ENCODE measurements around the gene LLGL1. TPM values are rescaled to one million over a fixed set of nuclear protein-coding genes. Genes with fewer than 3 reads are reported as not detected.
A peak's percentile ranks its signal among the peaks of the same experiment; 100 is the strongest.

LLGL1 gene
- total RNA-seq, 1 experiment from 2014 or later = 12.1 TPM

DNA sequence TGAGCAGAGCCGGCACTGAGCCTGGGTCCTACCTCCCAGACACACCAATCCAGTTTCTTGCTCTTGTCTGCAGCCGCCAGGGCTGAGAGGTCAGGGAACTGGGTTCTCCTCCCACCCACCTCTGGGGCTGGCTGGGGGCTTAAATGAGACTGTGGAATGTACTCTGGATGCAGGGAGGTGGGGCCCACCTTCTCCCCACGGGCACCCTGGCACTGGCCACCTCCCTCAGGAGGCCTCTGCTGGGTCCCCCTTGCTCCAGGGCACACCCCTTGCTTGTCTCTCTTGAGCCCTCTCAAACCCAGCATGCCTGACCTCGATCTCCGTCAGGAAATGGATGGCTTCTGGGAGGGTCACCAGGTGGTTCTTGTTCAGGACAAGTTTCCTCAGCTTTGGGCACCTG is 26.7 kb downstream of the LLGL1 start:
- no peak for DNase-seq (ENCODE audit: low read depth)

DNA sequence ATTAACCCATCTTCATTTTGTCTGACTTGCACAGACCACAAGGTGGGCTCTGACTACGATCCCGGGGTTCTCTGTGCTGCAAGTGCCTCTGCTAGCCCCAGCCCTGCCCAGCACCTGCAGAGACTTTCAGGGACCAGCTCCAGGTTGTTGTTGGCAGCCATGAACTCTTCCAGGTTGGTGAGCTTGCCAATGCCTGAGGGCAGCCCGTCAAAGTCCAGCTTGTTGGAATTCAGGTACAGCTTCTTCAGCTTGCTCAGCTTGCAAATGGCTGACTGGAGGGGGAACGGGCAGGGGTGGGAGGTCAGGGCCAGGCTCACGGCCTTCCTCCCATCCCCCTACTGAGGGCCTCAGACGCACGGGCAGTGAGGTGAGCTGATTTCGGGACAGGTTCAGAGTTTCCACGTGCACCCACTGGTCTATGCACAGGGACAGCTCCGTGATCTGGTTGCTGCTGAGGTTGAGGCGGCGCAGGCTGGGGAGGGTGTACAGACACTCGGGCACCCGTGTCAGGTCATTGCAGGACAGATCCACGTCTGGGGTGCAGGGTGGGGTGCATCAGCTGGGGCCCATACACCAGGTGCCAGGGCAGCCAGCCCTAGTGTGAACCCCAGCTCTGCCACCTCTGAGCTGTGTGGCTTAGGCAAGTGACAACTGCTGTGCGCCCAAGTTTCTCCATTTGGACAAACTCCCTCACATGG is 27.9 kb downstream of the LLGL1 start:
- DNase-seq (ENCODE audit: low read depth) = no peak

DNA sequence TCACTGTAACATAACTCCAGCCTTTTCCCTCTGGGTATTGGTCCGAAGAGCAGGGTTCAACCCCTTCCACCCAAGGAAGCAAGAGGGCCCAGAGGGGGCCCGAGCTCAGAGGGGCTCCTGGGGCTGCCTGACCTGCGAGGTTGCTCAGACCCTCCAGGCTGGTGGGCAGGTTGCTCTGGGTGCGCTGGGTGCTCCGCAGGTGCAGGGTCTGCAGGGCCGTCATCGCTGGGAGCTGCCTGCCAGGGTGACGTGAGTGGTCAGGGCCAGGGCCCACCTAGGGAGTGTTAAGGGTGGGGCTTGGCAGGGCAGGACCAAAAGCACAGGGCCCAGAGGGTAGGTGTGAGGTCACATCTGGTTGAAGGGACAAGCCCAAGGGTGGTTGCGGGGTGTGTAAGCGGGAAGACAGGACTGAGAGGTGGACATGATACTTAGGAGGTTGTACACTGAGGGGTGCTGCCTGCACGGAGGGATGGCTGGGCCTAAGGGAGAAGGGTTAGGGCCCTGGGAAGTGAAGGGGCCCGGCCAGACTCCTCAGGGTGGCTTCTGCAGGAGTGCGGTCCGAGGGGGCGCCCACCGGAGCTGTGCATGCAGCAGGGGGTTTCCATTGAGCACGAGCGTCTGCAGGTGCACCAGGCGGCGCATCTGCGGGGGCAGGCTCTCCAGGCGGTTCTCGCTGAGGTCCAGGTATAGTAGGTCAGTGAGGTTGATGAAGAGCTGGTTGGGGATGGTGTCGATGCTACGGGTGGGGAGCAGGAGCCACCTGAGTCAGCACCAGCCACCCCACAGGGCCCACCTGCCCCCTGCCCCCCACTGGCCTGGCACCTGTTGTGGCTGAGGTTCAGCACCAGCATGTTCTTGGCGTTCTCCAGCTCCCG is 28.7 kb downstream of the LLGL1 start:
- DNase-seq (ENCODE audit: low read depth) = no peak

DNA sequence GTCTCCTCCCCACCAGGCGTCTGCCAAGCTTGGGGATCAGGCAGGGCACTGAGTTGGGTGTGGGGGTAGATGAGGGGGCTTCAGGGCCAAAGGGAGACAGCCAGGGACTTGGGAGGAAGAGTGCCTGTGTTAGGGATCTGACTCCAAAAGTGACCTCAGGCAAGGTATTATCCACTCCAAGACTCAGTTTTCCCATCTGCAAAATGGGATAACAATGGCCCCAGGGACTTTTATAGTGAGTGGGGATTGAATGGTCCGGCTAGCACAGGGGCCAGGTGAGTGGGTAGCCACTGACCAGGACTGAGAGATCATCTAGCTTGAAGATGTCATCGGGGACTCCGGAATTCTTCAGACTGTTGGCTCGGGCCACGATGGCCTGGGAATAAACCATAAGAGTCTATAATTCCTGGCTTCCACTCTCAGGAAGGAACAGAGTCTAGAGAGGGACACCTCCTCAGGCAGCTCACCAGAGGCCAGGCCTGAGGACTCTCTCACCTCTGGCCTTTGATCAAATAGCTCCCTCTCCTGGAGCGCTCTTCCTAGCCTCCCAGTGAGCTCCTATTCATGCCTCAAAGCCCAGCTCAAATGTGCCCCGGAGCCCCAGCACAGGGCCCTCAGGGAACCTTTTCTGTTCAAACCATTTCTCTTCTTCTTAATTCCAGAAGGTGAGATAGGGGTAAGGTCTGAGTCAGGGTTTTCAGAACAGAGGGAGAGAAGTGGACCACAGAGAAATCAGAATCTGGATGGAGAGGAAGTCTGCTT is 29.6 kb downstream of the LLGL1 start:
- DNase-seq (ENCODE audit: low read depth) = no peak

DNA sequence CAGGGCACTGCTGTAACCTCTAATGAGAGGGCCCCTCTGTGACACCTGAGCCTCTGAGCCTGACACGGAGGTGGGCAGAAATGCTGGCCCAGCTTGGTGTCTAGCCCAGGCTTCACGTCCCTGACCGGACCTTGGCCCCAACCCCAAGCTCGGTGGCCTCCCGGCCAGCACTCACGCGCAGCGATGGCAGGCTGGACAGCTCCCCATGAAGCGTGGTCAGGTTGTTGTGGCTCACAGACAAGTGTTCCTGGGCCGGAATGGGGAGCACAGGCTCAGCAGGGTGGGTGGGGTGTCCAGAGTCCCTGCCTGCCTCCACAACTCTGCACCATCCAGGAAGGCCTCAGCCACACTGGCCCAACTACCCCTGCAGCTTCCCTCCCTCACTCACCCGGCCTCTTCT is 30.9 kb downstream of the LLGL1 start:
- no peak for DNase-seq (ENCODE audit: low read depth)

DNA sequence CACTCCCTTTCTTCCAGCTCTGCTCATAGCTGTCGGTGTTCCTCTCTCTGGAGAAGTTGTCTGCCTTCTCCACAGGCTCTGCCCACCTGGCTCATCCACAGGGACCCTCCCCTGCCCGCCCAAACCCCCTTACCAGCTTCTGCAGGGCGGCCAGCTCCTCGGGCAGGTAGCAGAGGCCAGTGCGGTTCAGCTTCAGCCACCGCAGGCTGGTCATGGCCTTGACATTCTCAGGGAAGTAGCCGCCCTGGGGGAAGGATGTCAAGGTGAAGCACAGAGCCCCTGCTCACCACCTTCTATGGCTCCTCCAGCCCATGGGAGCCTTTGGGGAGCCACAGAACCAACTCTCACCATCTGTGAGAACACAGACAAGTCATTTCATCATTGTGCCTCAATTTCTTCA is 31.3 kb downstream of the LLGL1 start:
- no peak for DNase-seq (ENCODE audit: low read depth)

DNA sequence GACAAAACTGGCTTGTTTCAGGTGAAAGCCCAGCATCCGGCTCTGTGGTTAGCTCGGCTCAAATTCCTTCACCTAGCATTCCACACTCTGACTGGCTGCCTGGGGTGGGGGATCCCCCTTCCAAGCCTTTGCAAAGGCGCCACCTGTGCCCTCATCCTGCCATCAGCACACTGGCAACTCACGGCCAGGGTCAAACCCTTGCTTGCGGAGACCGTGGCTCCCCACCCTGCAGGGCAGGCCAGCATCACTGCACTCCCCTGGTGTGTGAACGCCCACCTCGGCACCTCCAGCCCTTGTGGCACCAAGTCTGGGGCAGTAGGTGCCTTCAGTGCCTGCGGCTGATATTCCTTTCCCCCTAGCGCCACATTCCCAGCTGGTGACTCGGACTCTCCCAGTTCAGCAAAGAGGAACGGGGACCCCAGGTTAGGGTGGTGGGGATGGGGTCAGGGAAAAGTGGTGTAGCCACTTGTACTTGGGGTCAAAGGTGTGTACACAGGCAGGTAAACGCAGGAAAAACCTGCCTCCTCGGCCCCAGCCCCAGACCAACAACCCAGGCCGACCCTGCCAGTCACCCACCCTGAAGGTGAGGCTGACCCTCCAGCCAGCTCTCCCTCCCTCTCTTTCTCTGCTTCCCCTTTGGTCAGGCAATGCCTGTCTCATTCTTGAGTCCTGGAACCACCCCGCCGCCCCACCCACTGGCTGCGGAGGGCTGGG is 32.0 kb downstream of the LLGL1 start:
- DNase-seq (ENCODE audit: low read depth) = peak; percentile 62

DNA sequence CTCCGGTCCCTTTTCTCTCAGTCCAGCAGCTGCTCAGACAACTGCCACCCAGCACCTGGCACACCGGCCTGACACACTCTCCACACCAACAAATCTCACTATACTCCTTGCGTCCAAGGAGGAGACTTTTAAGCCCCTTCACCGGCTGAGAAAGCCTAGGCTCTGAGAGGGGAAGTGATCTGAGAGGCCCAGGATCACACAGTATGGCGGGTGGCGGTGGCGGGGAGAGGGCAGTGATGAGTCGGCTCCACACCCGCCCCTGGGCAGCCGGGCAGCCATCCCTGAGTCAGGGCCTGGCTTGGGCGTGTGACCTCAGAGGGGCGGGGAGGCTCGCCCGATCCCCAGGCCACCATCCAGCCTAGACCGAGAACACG is 32.5 kb downstream of the LLGL1 start:
- peak; percentile 80 for DNase-seq (ENCODE audit: low read depth)

DNA sequence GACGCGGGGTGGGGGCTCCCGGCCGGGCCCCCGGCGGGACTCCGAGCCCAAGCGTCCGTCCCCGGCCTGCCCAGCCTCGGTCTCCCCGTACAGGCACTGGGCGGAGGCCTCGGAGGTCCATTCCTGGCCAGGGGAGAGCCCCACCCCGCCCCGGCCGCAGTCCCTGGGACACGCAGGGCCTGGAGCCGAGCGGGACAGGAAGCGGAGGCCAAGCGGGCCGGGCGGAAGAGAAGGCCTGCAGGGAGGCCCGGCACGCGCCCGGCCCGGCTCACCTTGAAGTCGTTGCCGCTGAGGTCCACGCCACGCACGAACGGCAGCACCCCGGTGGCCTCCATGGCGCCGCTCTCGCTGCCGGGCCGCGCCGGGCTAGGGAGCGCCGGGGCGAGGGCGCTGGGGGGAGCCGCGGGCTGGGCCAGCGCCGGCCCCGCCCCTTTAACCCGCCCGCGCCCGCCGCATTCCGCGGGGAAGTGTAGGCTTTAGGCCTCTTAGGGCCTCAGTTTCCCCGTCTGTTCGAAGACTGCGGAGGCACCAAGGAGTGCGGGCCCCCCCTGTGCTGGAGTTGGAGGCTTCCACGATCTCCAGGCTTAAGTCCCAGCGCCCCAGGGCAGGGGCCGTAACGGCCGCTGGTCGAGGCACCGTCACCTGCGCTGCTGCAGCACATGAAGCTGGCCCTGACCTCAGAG is 33.1 kb downstream of the LLGL1 start, which contains the start of gene FLII:
FLII (minus strand) TSS at position 383 of the 683 bp plus-strand sequence; CDS start at position 335, 48 bp downstream.
- no peak for DNase-seq (ENCODE audit: low read depth)

DNA sequence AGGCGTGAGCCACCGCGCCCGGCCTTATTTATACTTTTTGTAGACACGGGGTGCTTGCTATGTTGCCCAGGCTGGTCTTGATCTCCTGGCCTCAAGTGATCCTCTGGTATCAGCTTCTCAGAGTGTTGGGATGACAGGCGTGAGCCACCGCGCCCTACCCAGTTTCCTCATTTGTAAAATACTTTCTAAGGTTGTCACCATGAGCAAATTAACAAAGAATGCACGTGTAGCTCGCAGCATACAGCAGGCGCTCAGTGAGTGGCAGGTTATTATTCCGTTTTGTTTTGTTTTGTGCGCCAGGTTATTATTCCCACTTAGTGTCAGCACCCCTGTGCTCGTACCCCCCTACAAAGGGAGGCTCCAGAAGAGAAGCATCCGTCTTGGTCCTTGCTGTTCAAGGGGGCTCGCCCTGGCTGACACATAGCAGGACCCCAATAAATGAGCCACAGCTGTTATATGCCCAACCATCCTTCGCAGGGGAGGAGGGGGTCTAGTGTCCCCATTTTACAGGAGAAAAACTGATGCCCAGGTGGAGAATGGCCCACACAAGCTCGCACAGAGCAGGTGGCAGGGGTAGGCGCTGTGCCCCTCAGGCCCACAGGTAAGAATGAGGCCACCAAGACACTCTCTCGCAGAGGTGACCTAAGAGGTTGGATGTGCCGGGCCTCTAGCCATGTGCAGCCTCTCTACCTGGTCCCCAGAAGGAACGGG is 34.3 kb downstream of the LLGL1 start:
- DNase-seq (ENCODE audit: low read depth) = no peak

DNA sequence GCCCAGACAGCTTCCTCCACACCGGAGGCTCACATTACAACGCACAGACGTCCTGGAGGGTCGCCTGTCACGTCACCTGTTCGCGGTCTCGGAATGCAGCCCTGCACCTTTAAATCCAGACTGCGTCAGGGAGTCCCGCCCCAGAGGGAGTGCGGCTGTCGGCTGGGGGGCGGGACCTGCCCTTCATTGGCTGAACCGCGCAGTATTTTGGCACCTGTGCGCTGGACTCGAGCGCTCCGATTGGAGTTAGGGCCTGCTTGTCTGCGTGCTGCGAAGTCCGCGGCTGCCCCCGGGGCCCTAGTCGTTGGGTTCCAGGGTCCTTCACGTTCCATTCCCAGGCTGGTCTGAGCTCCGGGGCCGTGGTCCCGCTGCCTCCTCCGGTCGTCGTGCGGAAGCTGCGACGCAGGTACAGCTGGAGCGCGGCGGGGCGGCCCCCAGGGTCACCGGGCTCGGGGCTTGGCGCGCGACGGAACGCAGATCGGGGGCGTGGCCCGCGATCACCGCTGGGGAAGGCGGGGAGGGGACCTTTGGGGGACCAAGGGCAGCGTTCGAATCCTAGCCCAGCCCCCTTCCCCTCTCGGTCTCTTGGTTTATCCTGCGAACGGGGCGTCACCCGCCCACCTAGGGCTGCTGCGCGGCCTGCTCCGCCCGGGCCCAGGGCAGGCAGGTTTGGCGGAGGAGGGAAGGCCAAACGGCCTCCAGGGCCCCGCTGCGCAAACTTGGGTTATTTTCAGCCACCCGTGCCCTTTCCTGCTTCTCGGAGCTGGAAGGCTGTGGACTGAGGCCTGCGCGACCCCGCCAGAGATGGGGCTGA is 35.1 kb downstream of the LLGL1 start, which contains the start of gene MIEF2:
MIEF2 (plus strand) TSS at position 331 of the 814 bp plus-strand sequence. CDS start 2,059 bp downstream, outside the sequence.
- peak; percentile 90 for DNase-seq (ENCODE audit: low read depth)

DNA sequence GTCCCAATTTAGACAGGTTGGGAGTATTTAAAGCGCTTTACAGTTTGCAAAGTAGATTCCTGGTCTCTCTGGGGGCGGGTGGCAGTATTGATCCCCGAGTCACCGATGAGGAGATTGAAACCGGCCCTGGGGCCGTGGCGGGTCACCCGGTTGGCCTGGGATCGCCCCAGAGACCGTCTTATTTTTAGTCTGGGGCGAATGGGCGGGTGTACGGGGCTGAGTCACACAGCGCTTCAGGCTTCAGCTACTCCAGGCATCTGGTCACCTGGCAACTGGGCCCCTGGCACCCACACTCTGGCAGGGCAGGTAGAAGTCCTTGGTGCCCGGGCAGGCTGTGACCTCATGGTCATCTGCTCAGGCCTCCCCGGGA is 35.7 kb downstream of the LLGL1 start:
- DNase-seq (ENCODE audit: low read depth) = peak; percentile 51

DNA sequence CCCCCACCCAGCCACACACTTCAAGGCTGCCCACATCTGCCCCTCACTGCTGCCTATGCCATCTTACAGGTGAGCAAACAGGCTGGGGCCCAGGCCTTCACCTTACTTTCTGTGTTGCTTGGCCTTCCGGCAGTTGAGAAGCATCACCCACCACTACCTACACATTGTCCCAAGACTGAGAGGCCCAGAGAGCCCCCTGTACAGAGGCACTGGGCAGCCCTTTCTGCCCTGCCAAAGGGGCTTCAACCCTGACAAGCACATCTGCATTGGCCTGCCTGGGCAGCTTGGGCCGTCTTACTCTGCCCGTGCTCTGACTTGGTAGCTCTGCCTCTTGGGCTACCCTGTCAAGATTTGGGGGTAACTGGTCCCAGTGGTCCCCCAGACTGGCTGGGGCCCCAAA is 36.2 kb downstream of the LLGL1 start:
- DNase-seq (ENCODE audit: low read depth) = no peak

DNA sequence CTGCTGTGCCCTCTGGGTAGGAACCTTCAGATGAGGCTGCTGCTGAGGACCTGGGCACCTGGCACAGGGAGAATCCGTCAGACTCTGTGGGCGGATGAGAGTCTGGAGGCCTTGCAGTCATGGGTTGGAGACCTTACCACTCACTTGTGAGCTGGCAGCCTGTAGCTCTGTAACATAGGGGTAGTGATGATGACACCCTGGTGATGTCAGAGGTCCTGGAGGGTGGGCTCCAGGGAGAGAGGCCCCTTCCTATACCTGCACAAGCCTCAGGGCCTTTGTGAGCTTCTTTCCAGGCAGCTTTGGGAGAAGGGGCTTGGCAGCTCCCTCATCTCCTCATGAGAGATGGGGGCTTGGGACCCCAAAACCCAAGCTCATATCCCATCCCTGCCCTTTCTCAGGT is 36.7 kb downstream of the LLGL1 start:
- no peak for DNase-seq (ENCODE audit: low read depth)

DNA sequence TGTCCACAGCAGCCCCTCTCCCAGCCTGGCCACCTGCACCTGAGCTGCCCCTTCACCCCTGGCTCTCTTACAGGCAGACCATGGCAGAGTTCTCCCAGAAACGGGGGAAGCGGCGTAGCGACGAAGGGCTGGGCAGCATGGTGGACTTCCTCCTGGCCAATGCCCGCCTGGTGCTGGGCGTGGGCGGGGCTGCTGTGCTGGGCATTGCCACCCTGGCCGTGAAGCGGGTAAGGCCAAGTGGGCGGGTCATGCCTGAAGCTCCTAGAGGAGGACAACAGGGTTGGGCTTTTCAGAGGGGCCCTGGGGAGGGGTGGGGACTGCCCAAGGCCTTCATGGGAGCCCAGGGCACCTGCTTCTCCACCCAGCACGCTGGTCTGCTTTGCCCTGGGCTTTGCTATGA is 37.2 kb downstream of the LLGL1 start:
- no peak for DNase-seq (ENCODE audit: low read depth)

DNA sequence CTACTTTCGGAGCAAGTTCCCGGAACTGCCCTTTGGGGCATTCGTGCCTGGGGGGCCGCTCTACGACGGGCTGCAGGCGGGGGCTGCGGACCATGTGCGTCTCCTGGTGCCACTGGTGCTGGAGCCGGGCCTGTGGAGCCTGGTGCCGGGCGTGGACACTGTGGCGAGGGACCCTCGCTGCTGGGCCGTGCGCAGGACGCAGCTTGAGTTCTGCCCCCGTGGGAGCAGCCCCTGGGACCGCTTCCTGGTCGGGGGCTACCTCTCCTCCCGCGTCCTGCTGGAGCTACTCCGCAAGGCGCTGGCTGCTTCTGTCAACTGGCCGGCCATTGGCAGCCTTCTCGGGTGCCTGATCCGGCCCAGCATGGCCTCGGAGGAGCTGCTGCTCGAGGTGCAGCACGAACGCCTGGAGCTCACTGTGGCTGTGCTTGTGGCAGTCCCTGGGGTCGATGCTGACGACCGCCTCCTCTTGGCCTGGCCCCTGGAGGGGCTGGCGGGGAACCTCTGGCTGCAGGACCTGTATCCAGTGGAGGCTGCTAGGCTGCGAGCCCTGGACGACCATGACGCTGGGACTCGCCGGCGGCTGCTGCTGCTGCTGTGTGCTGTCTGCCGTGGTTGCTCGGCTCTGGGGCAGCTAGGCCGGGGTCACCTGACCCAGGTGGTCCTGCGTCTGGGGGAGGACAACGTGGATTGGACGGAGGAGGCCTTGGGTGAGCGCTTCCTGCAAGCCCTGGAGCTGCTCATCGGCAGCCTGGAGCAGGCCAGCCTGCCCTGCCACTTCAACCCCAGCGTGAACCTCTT is 38.6 kb downstream of the LLGL1 start:
- DNase-seq (ENCODE audit: low read depth) = no peak

DNA sequence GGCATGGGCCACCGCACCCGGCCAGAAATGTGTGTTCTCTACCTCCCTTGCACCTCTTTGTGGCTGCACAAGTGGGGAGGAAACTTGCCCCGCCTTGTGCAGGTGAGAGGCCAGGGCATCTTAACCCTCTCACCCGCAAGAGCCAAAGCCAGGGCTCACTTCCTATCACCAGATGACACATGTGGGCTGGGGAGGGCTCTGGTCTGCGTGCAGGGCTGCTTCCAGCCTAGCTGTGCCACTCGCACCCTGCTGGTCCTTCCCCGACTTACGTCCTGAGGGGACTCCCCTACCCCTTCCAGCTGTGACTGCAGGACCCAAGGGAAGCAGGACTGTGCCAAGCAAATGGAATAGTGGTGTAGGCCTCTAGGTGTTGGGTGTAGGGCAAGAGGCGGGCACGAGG is 41.9 kb downstream of the LLGL1 start:
- no peak for DNase-seq (ENCODE audit: low read depth)

DNA sequence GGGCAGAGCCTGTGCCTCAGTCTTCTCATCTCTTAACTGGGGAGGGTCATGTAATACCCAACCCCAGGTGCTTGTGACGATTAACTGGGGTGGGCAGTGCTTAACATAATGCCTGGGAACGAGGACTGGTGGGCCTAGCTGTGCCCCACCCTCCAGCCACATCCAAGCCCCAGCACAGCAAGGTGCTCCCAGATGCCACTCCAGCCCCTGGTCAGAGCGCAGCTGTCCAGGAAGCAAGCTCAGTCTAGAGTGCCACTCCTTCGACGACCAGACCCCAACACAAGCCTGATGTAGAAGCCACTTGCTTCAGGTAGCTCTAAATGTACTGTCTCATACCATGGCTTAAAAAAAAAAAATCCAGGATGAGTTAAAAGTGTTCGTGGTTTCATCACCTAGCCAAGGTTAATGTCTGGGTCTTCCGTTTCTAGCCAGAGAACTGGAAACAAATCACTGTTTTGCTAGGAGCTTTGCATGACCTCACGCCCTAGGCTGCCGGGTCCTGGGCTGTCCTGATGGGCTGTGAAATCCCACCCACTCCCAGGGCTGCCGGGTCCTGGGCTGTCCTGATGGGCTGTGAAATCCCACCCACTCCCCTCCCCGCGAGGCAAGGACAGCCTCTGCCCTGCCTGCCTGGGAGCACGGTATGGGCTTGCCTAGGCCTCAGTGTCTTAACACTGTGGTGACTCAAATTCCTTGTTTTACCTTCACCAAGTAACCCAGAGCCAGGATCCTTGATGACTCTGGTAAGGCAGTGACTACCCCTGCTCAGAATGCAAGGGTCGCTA is 42.7 kb downstream of the LLGL1 start:
- DNase-seq (ENCODE audit: low read depth) = no peak

Measured in RPMI7951 (cell line).